SU-DHL-6 (cell line): ENCODE measurements around the gene CBLB.

Experiments
- EZH2phosphoT487 ChIP-seq: fragments of 200-600 bp; sonication (generic), shearing (Covaris generic); conservative IDR thresholded peaks from 2 replicates; pipeline ENCODE4 v1.6.1; 2018; ENCODE audit warnings: mild to moderate bottlenecking, antibody characterized with exemption, low read length, moderate library complexity, mixed read lengths
- TF ChIP-seq, protein P1 (sequence below): fragments of 200-600 bp; sonication (generic); IDR thresholded peaks from one replicate; pipeline ENCODE4 v1.5.1; 2017; ENCODE audit warnings: antibody characterized with exemption, mild to moderate bottlenecking, low read length, moderate library complexity; ENCODE audit not compliant: insufficient read depth, poor library complexity, severe bottlenecking

GRCh38 chr3:105762749-105763658 lies 105.8 kb downstream of the CBLB start:
- TF ChIP-seq, protein P1, sequence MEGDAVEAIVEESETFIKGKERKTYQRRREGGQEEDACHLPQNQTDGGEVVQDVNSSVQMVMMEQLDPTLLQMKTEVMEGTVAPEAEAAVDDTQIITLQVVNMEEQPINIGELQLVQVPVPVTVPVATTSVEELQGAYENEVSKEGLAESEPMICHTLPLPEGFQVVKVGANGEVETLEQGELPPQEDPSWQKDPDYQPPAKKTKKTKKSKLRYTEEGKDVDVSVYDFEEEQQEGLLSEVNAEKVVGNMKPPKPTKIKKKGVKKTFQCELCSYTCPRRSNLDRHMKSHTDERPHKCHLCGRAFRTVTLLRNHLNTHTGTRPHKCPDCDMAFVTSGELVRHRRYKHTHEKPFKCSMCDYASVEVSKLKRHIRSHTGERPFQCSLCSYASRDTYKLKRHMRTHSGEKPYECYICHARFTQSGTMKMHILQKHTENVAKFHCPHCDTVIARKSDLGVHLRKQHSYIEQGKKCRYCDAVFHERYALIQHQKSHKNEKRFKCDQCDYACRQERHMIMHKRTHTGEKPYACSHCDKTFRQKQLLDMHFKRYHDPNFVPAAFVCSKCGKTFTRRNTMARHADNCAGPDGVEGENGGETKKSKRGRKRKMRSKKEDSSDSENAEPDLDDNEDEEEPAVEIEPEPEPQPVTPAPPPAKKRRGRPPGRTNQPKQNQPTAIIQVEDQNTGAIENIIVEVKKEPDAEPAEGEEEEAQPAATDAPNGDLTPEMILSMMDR = no peak
- no peak for TF ChIP-seq EZH2phosphoT487
